DND-41 (cell line): Measurements from ENCODE around the gene SLC10A2.
"Not testable (repeated sequence)": the region's sequence is repeated elsewhere in the genome, so short reads cannot be mapped to it uniquely, and the experiment has no call there.

Experiments
- ATAC-seq: fragments of 200-7000 bp; cut with Tn5 transposase; 3 replicates; pipeline ENCODE4 v1.9.1; 2021; ENCODE audit warnings: low read depth; ENCODE audit not compliant: insufficient read depth
- DNase-seq: peaks from one replicate; pipeline ENCODE4 v3.0.0-alpha.2; 2020
- H2AFZ ChIP-seq: 2 replicates; pipeline ENCODE4 v1.6.0; 2012; ENCODE audit warnings: low read depth, low read length
- H3K27ac ChIP-seq: 2 replicates; pipeline ENCODE4 v1.5.1; 2012; ENCODE audit warnings: low read length, inconsistent platforms
- H3K27me3 ChIP-seq: fragments of 200-600 bp; sonication (generic); 2 replicates; pipeline ENCODE4 v1.6.0; 2012; ENCODE audit warnings: low read length, mild to moderate bottlenecking, inconsistent platforms; ENCODE audit not compliant: insufficient read depth, poor library complexity
- H3K36me3 ChIP-seq: 2 replicates; pipeline ENCODE4 v1.5.1; 2012; ENCODE audit warnings: low read length, inconsistent platforms; ENCODE audit not compliant: insufficient read depth
- H3K4me1 ChIP-seq: 2 replicates; pipeline ENCODE4 v1.5.1; 2012; ENCODE audit warnings: mild to moderate bottlenecking, low read length; ENCODE audit not compliant: insufficient read depth
- H3K4me2 ChIP-seq: 2 replicates; pipeline ENCODE4 v1.6.0; 2012; ENCODE audit warnings: mild to moderate bottlenecking, moderate library complexity, low read length, inconsistent platforms; ENCODE audit not compliant: insufficient read depth
- H3K4me3 ChIP-seq, 2 experiments: fragments of 200-600 bp in 1 of 2; shearing (Covaris generic) in 1 of 2; 2 replicates each; pipeline ENCODE4 v1.5.1; 2012 to 2016; ENCODE audit warnings: inconsistent platforms in 2 of 2, low read length in 2 of 2, mild to moderate bottlenecking in 2 of 2, low read depth in 1 of 2, moderate library complexity in 1 of 2
- H3K79me2 ChIP-seq: 2 replicates; pipeline ENCODE4 v1.6.0; 2012; ENCODE audit warnings: low read length, inconsistent platforms; ENCODE audit not compliant: insufficient read depth
- H3K9ac ChIP-seq: 2 replicates; pipeline ENCODE4 v1.6.0; 2012; ENCODE audit warnings: low read depth, mild to moderate bottlenecking, inconsistent platforms, low read length, moderate library complexity
- H3K9me3 ChIP-seq: 2 replicates; pipeline ENCODE4 v1.5.1; 2012; ENCODE audit warnings: low read length, moderate library complexity, mild to moderate bottlenecking, inconsistent platforms; ENCODE audit not compliant: insufficient read depth, severe bottlenecking
- H4K20me1 ChIP-seq: 2 replicates; pipeline ENCODE4 v1.6.0; 2012; ENCODE audit warnings: low read length; ENCODE audit not compliant: insufficient read depth
- CTCF ChIP-seq: IDR thresholded peaks from 2 replicates; pipeline ENCODE4 v1.5.1; 2012; ENCODE audit warnings: borderline replicate concordance, low read length, moderate library complexity, mild to moderate bottlenecking; ENCODE audit not compliant: poor library complexity, severe bottlenecking; ENCODE audit errors: extremely low read depth
- EZH2 ChIP-seq: IDR thresholded peaks from 3 replicates; pipeline ENCODE4 v1.6.1; 2012; ENCODE audit warnings: borderline replicate concordance, low read depth, mild to moderate bottlenecking, moderate library complexity, low read length, inconsistent platforms; ENCODE audit not compliant: severe bottlenecking

The SLC10A2 gene

GRCh38 chr13:103066079-103066780, at the start of gene SLC10A2:
TSS of gene SLC10A2 (minus strand) at chr13:103066417. CDS start at chr13:103066249, 168 bp downstream.
- H3K9me3 ChIP-seq = no peaks in the 10 kb centered on the region
- H3K79me2 ChIP-seq = no peaks in the 10 kb centered on the region
- H3K4me2 ChIP-seq = no peak within 1 kb of the TSS
- no peaks in the 10 kb centered on the region for H3K27me3 ChIP-seq
- H3K36me3 ChIP-seq = no peaks in the 10 kb centered on the region
- DNase-seq = no peak
- H2AFZ ChIP-seq = no peak within 1 kb of the TSS
- no peak within 1 kb of the TSS for H3K27ac ChIP-seq
- ATAC-seq = no peak
- no peaks in the 10 kb centered on the region for H3K4me1 ChIP-seq
- H4K20me1 ChIP-seq = no peaks in the 10 kb centered on the region
- no peak within 1 kb of the TSS for H3K9ac ChIP-seq
- H3K4me3 ChIP-seq = no peak within 1 kb of the TSS
- TF ChIP-seq CTCF (no peak), EZH2 (no peak)

- H4K20me1 ChIP-seq = no peaks in the 10 kb centered on the region
- H3K9ac ChIP-seq = no peak overlapping the region
- no peak overlapping the region for H3K4me2 ChIP-seq
- ATAC-seq (no peak), DNase-seq (no peak)
- H2AFZ ChIP-seq = no peak overlapping the region
- TF ChIP-seq CTCF = no peak
- no peak for TF ChIP-seq EZH2
- no peak overlapping the region for H3K27ac ChIP-seq
- H3K79me2 ChIP-seq = no peaks in the 10 kb centered on the region
- no peak overlapping the region for H3K4me3 ChIP-seq
- H3K36me3 ChIP-seq = no peaks in the 10 kb centered on the region
- H3K9me3 ChIP-seq = no peaks in the 10 kb centered on the region
- H3K27me3 ChIP-seq = no peaks in the 10 kb centered on the region
- no peaks in the 10 kb centered on the region for H3K4me1 ChIP-seq
These were observed 41.4 kb upstream of the SLC10A2 start for GRCh38 chr13:103107580-103107979.

- Histone ChIP-seq H3K27ac (no peak overlapping the region), H2AFZ (no peak overlapping the region), H3K79me2 (no peaks in the 10 kb centered on the region), H3K4me3 (no peak overlapping the region), H4K20me1 (no peaks in the 10 kb centered on the region), H3K36me3 (no peaks in the 10 kb centered on the region), H3K9ac (no peak overlapping the region), H3K27me3 (no peaks in the 10 kb centered on the region), H3K4me1 (no peaks in the 10 kb centered on the region), H3K4me2 (no peak overlapping the region), H3K9me3 (no peaks in the 10 kb centered on the region)
- no peak for DNase-seq
- TF ChIP-seq EZH2 = no peak
- no peak for TF ChIP-seq CTCF
- no peak for ATAC-seq
These were observed 38.1 kb upstream of the SLC10A2 start for GRCh38 chr13:103104340-103104739.

GRCh38 chr13:103103456-103103855, 37.2 kb upstream of the SLC10A2 start:
- H2AFZ ChIP-seq, ATAC-seq: not testable (repeated sequence)

More at GRCh38 chr13:103103456-103103855, 37.2 kb upstream of the SLC10A2 start:
- H3K27ac ChIP-seq, H3K27me3 ChIP-seq, H3K79me2 ChIP-seq, H3K4me3 ChIP-seq, H3K36me3 ChIP-seq, H3K4me2 ChIP-seq, H3K9me3 ChIP-seq, H4K20me1 ChIP-seq, DNase-seq, H3K4me1 ChIP-seq, H3K9ac ChIP-seq: not testable (repeated sequence)
